SK-MEL-5 (cell line): ENCODE measurements around the gene ERC2. TPM values are rescaled to one million over a fixed set of nuclear protein-coding genes. Genes with fewer than 3 reads are reported as not detected.
A peak's percentile ranks its signal among the peaks of the same experiment; 100 is the strongest.
"Not testable (repeated sequence)": the region's sequence is repeated elsewhere in the genome, so short reads cannot be mapped to it uniquely, and the experiment has no call there.

Experiments used
- DNase-seq: peaks from one replicate; pipeline ENCODE4 v3.0.0-alpha.2; 2016; ENCODE audit warnings: low read depth, low spot score
- in situ Hi-C: cut with HindIII; loops from 2 replicates; pipeline ENCODE4 v1.10.0; 2016; ENCODE audit warnings: low sequenced_read_pairs, high pct_unique_total_duplicates, low pct_unique_long_range_greater_than_20kb
- total RNA-seq: library from RNA; depleted of rRNA; stranded (reverse); fragments of >200 nt; shearing (Covaris generic); gene quantifications from 2 replicates; pipeline ENCODE4 v1.2.3, GENCODE V29; 2014

Gene ERC2
- total RNA-seq, 1 experiment from 2014 or later = 0.50 TPM

GRCh38 chr3:56052188-56052587 is 416.1 kb downstream of the ERC2 start:
- DNase-seq = no peak
- in situ Hi-C loops = no loop called here

GRCh38 chr3:56051052-56051451 is 417.2 kb downstream of the ERC2 start:
- in situ Hi-C loops = no loop called here
- DNase-seq = no peak

- DNase-seq = no peak
- in situ Hi-C loops = no loop called here
These were observed 419.3 kb downstream of the ERC2 start for GRCh38 chr3:56048946-56049345.

- DNase-seq = no peak
- in situ Hi-C loops = no loop called here
These were observed 419.9 kb downstream of the ERC2 start for GRCh38 chr3:56048331-56048730.

- in situ Hi-C loops = no loop called here
These were observed 425.8 kb downstream of the ERC2 start for GRCh38 chr3:56042326-56042951.

GRCh38 chr3:56025326-56025725 is 442.9 kb downstream of the ERC2 start:
- DNase-seq = no peak
- in situ Hi-C loops = no loop called here

More at GRCh38 chr3:56042326-56042951, 425.8 kb downstream of the ERC2 start:
- DNase-seq = peak; percentile 65

GRCh38 chr3:56023546-56023945 is 444.7 kb downstream of the ERC2 start:
- in situ Hi-C loops = no loop called here
- no peak for DNase-seq

- in situ Hi-C loops = no loop called here
- no peak for DNase-seq
These were observed 445.6 kb downstream of the ERC2 start for GRCh38 chr3:56022619-56023018.

- DNase-seq = no peak
- in situ Hi-C loops = no loop called here
These were observed 448.6 kb downstream of the ERC2 start for GRCh38 chr3:56019490-56020146.

GRCh38 chr3:56015374-56015773 is 452.9 kb downstream of the ERC2 start:
- in situ Hi-C loops, DNase-seq: not testable (repeated sequence)

GRCh38 chr3:56012721-56013120 is 455.5 kb downstream of the ERC2 start:
- DNase-seq = no peak
- in situ Hi-C loops = no loop called here

- in situ Hi-C loops = no loop called here
- no peak for DNase-seq
These were observed 463.0 kb downstream of the ERC2 start for GRCh38 chr3:56005196-56005805.

GRCh38 chr3:56003129-56003528 is 465.1 kb downstream of the ERC2 start:
- in situ Hi-C loops = no loop called here
- no peak for DNase-seq

GRCh38 chr3:56001991-56002390 is 466.3 kb downstream of the ERC2 start:
- in situ Hi-C loops = no loop called here
- no peak for DNase-seq

GRCh38 chr3:56001537-56001936 is 466.7 kb downstream of the ERC2 start:
- in situ Hi-C loops = no loop called here
- no peak for DNase-seq

GRCh38 chr3:55989366-55989765 is 478.9 kb downstream of the ERC2 start:
- DNase-seq = no peak
- in situ Hi-C loops = no loop called here

GRCh38 chr3:55988905-55989304 is 479.4 kb downstream of the ERC2 start:
- DNase-seq = no peak
- in situ Hi-C loops = no loop called here

- no peak for DNase-seq
- in situ Hi-C loops = no loop called here
These were observed 483.6 kb downstream of the ERC2 start for GRCh38 chr3:55984626-55985025.

- DNase-seq = no peak
- in situ Hi-C loops = no loop called here
These were observed 489.3 kb downstream of the ERC2 start for GRCh38 chr3:55978953-55979352.
